ENCODE results near the gene GNAQ.

DNA sequence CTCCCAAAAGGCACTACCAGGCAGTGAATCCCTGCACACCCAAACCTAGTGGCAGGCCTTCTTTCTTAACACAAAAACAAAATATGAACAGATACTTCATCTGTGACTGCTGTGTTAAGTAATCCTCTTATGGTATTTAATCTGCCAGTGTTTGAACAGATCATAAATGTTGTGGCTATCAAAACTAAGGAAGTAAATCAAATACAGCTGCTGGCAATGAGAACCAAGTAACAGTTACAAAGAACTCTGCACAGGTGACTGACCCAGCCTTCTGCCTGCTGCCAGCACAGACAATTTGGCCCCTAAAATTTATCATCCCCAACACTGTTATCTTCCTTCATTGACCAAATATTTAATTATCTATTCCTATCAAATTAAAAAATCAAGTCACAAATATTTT lies 78.0 kb downstream of the GNAQ start:
- TF ChIP-seq, protein P1, sequence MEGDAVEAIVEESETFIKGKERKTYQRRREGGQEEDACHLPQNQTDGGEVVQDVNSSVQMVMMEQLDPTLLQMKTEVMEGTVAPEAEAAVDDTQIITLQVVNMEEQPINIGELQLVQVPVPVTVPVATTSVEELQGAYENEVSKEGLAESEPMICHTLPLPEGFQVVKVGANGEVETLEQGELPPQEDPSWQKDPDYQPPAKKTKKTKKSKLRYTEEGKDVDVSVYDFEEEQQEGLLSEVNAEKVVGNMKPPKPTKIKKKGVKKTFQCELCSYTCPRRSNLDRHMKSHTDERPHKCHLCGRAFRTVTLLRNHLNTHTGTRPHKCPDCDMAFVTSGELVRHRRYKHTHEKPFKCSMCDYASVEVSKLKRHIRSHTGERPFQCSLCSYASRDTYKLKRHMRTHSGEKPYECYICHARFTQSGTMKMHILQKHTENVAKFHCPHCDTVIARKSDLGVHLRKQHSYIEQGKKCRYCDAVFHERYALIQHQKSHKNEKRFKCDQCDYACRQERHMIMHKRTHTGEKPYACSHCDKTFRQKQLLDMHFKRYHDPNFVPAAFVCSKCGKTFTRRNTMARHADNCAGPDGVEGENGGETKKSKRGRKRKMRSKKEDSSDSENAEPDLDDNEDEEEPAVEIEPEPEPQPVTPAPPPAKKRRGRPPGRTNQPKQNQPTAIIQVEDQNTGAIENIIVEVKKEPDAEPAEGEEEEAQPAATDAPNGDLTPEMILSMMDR (IDR thresholded peaks at IDR 0.05; ENCODE audit: low read depth, low read length, poor library complexity, severe bottlenecking): no peak
- TF ChIP-seq EZH2phosphoT487 (IDR thresholded peaks at IDR 0.05; ENCODE audit: borderline replicate concordance, low read length): no peak

Data from DOHH2 (cell line).